AG04449 (cell line): ENCODE data around the gene SH2D3C.

ENCODE experiments used
- CTCF ChIA-PET: fragments of 350-600 bp; formaldehyde crosslinking; extraction: SDS; loops from one replicate; lab custom pipeline; 2021; ENCODE audit warnings: antibody characterized with exemption; lab: Yijun Ruan, JAX
- POLR2A ChIA-PET: fragments of 400-600, 350-600 bp; formaldehyde crosslinking; extraction: SDS; loops from one replicate; lab custom pipeline; 2020; ENCODE audit warnings: antibody characterized with exemption, inconsistent platforms; lab: Yijun Ruan, JAX
- DNase-seq: peaks from one replicate; pipeline ENCODE4 v3.0.0-alpha.2; 2010; ENCODE audit warnings: low read depth, low spot score
- H3K4me3 ChIP-seq: 2 replicates; pipeline ENCODE4 v1.5.1; 2011; ENCODE audit warnings: low read depth, mild to moderate bottlenecking, control low read depth, low read length
- TF ChIP-seq, protein P1 (sequence below): IDR thresholded peaks from one replicate; pipeline ENCODE4 v1.5.1; 2011; ENCODE audit warnings: mild to moderate bottlenecking, moderate library complexity, low read length, control low read depth, inconsistent platforms; ENCODE audit not compliant: insufficient read depth; ENCODE audit errors: missing control alignments

Gene SH2D3C

DNA sequence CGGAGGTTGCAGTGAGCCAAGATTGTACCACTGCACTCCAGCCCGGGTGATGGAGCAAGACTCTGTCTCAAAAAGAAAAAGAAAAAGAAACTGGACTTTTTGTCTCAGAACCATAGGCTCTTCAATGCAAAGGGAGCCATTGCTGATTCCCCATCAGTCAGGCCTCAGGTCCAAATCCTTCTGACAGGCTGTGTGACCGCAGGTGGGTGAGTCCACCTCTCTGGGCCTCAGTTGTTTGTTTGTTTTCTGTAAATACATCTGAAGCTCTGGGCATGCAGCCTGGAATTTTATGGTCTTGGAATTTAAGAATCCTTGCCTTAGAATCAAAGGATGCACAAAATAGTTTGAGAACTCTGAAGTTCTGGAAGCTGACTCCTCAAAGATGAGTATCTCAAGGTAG is 22.2 kb downstream of the SH2D3C start:
- TF ChIP-seq, protein P1, sequence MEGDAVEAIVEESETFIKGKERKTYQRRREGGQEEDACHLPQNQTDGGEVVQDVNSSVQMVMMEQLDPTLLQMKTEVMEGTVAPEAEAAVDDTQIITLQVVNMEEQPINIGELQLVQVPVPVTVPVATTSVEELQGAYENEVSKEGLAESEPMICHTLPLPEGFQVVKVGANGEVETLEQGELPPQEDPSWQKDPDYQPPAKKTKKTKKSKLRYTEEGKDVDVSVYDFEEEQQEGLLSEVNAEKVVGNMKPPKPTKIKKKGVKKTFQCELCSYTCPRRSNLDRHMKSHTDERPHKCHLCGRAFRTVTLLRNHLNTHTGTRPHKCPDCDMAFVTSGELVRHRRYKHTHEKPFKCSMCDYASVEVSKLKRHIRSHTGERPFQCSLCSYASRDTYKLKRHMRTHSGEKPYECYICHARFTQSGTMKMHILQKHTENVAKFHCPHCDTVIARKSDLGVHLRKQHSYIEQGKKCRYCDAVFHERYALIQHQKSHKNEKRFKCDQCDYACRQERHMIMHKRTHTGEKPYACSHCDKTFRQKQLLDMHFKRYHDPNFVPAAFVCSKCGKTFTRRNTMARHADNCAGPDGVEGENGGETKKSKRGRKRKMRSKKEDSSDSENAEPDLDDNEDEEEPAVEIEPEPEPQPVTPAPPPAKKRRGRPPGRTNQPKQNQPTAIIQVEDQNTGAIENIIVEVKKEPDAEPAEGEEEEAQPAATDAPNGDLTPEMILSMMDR: no peak
- ChIA-PET POLR2A (no interaction called here), CTCF (interaction anchor here (1.4 kb wide), 1 partner anchor 21 kb away, joined by 4 read pairs; the partner anchor contains the start of gene TOR2A)
- no peak for DNase-seq
- H3K4me3 ChIP-seq: no peak overlapping the region

DNA sequence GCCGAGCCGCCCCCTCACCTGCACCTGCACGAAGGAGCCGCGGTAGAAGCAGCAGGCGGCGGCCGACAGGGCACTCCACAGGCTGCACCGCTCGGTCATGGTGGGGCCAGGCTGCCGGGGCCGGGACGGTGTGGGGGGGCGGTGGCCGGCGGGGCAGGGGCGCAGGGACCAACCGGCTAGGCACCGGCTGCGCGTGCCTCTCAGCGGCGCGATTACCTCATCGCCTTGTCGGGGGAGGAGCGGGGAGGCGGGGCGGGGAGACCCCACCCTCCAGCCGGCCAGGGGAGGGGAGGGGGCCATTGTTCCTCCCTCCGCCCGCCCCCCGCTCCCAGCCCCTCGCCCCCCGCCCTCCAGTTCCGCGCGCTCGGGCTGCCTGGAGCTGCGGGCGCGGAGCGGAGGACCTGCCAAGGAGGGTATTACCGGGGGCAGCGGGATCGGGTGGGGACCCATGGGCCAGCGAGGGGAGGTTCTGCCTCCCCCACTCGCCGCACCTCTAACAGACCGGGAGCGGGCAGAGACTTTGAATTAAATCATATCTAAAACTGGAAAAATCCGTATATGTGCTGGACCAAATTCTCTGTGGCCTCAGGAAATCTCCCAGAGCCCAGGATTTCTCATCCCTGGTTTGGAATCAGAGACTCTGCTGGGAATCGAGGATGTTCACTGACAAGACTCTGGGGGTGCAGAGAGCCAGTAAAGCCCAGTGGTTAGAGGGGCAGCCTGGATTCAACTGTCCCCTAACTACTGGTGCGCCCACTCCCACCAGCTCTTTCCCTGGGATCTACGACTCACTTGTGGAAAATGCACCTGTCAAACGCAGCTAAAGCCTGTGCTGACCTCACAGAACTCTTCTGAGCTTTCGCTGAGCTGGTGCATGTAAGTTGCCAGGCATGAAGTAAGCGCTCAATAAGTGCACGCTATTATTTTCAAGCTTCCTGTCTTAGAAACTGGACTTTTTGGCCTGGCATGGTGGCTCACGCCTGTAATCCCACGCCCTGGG is 23.1 kb downstream of the SH2D3C start:
- no peak overlapping the region for H3K4me3 ChIP-seq
- no peak for DNase-seq
- TF ChIP-seq, protein P1: no peak
- CTCF ChIA-PET: interaction anchor here (1.0 to 1.4 kb wide), 3 partner anchors 12 to 21 kb away, joined by 3 to 4 read pairs (median 3); partner anchors contain the start of gene TOR2A
- POLR2A ChIA-PET: no interaction called here

DNA sequence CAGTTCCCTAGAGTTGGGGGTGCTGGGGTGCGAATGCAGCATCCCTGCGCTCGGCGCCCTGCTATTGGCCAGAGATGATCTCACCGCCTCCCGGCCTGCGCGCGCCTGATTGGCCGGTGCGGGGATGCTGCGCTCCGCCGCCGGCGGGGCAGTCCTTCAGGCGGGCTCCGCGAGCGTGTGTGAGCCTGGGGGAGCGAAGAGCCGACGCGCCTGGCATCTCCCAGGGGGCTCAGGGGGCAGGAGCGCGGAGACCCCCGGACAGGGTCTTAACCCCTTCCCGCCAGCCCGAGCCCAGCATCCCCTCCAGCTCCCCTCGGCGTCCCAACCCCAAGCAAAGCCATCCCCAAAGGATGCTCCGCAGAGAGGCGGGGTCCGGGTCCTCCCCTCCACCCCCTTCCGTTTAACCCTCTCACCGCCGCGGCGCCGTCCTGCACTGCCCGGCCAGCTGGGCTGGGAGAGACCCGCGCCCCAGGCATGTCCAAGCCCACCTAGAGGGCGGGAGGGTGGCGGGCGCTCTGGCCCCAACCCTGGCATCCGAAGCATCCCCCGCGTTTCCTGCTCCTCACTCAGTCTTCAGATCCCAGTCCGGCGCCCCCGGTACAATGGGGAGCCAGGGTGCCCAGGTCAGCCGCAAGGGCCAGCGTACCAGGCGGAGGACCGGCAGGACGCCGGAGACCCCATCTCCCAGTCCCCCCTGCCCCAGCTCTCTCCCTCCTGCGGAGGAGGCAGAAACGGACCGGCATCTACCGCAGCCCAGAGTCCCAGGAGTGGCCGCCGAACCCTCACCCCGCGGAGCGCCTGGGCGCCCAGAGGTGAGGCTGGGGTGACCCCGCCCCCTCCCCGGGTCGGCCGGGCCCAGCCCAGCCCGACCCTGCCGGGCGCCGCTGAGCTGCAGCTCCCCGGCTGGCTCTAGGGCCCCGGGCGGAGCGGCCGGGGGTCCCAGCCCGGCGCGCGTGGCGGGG is 24.1 kb downstream of the SH2D3C start:
- POLR2A ChIA-PET: no interaction called here
- TF ChIP-seq, protein P1: no peak
- H3K4me3 ChIP-seq: no peak overlapping the region
- CTCF ChIA-PET: interaction anchor here (1.0 to 1.2 kb wide), 3 partner anchors 13 to 20 kb away, joined by 3 read pairs; partner anchors contain the start of gene TOR2A
- no peak for DNase-seq

DNA sequence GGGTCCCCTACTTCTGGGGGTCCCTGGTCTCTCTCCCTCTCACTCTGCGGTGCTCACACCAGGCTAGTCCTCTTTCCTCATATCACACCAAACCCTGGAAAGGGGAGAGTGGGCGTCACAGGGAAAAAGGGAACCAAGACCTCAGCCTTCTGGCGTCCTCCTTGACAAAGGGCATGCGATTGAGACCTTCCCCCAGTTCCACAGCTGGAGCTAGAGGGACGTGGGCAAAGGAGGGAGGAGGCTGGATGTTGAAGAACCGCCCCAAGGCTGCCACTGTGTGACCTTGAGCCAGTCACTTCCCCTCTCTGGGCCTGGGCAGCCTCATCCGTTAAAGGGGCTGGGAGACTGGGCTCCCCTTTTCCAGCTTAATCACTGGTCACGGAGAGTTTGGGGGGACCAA is 24.8 kb downstream of the SH2D3C start:
- no peak for DNase-seq
- POLR2A ChIA-PET: no interaction called here
- TF ChIP-seq, protein P1: no peak
- H3K4me3 ChIP-seq: no peak overlapping the region
- CTCF ChIA-PET: interaction anchor here (1.1 kb wide), 1 partner anchor 19 kb away, joined by 3 read pairs; the partner anchor contains the start of gene TOR2A

DNA sequence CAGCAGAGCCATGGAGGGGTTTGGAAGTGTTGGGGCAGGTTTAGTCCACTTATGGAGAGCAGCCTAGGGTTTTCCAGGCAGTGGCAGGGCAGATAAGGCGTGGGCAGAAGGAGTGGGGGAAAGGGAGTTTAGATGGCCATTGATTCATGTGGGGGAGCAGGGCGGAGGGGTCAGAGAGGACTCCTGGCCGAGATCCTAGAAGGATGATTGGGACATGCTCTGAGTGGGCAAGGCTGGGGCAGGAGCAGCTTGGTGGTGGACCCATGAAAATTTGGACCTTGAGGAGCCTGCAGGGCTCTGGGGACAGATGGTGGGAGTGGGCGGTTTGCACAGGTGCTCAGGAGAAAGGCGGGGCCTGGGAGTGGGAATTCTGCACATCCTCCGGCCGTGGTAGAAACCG is 25.3 kb downstream of the SH2D3C start:
- ChIA-PET CTCF (interaction anchor here (1.1 kb wide), 1 partner anchor 19 kb away, joined by 3 read pairs; the partner anchor contains the start of gene TOR2A), POLR2A (no interaction called here)
- no peak overlapping the region for H3K4me3 ChIP-seq
- TF ChIP-seq, protein P1: no peak
- no peak for DNase-seq
